Measurements from ENCODE around the gene ZSWIM1.

The ZSWIM1 gene

GRCh38 chr20:45934046-45934585 is 53.1 kb downstream of the ZSWIM1 start:
- TF ChIP-seq GATA3 (IDR thresholded peaks at IDR 0.05; ENCODE audit: low read depth, low read length): no peak
- no peak for TF ChIP-seq GATA2 (IDR thresholded peaks at IDR 0.05; ENCODE audit: low read depth, low read length)

Data from SH-SY5Y (cell line).